ENCODE data around the gene CEMIP. TPM values are rescaled to one million over a fixed set of nuclear protein-coding genes. Genes with fewer than 3 reads are reported as not detected.

Gene CEMIP
- total RNA-seq, 1 donor = 687 TPM

- Histone ChIP-seq H3K79me2 (ENCODE audit: insufficient read depth, low read length) (peaks cover 47% of the 10 kb centered on the region), H3K27ac (ENCODE audit: low read depth, low read length) (peak within 1 kb of the TSS; percentile 91), H3K4me2 (ENCODE audit: insufficient read depth, low read length) (peak within 1 kb of the TSS; percentile 98), H3K9me3 (ENCODE audit: low read depth, low read length) (no peaks in the 10 kb centered on the region), H2AFZ (ENCODE audit: low read length) (peak within 1 kb of the TSS; percentile 91), H3K4me1 (ENCODE audit: insufficient read depth, low read length) (peaks cover 31% of the 10 kb centered on the region), H3K27me3 (ENCODE audit: insufficient read depth, low read length) (no peaks in the 10 kb centered on the region), H3K4me3 (ENCODE audit: insufficient read depth, low read length) (peak within 1 kb of the TSS; percentile 92), H3K36me3 (ENCODE audit: insufficient read depth, low read length) (no peaks in the 10 kb centered on the region), H4K20me1 (ENCODE audit: insufficient read depth, low read length) (peaks cover 24% of the 10 kb centered on the region)
- DNase-seq (ENCODE audit: insufficient read length, low spot score, missing footprints) = peak; percentile 97
- no peak for TF ChIP-seq CTCF (IDR thresholded peaks at IDR 0.05; ENCODE audit: extremely low read depth, low read depth, low read length)
Measured at GRCh38 chr15:80989518-80990478, 210.6 kb downstream of the CEMIP start, which contains the start of gene MESD. MESD (minus strand) TSS chr15:80989819; CDS start chr15:80989791, 28 bp downstream.

GRCh38 chr15:80990955-80991354, 211.8 kb downstream of the CEMIP start:
- H3K4me1 ChIP-seq (ENCODE audit: insufficient read depth, low read length) = peaks cover 31% of the 10 kb centered on the region
- peak overlapping the region; percentile 91 for H3K27ac ChIP-seq (ENCODE audit: low read depth, low read length)
- peaks cover 35% of the 10 kb centered on the region for H3K79me2 ChIP-seq (ENCODE audit: insufficient read depth, low read length)
- TF ChIP-seq CTCF (IDR thresholded peaks at IDR 0.05; ENCODE audit: extremely low read depth, low read depth, low read length) = no peak
- no peak for DNase-seq (ENCODE audit: insufficient read length, low spot score, missing footprints)
- H3K4me3 ChIP-seq (ENCODE audit: insufficient read depth, low read length) = no peak overlapping the region
- H3K9me3 ChIP-seq (ENCODE audit: low read depth, low read length) = no peaks in the 10 kb centered on the region
- H3K4me2 ChIP-seq (ENCODE audit: insufficient read depth, low read length) = peak overlapping the region; percentile 21
- no peaks in the 10 kb centered on the region for H3K36me3 ChIP-seq (ENCODE audit: insufficient read depth, low read length)
- peaks cover 16% of the 10 kb centered on the region for H4K20me1 ChIP-seq (ENCODE audit: insufficient read depth, low read length)
- H3K27me3 ChIP-seq (ENCODE audit: insufficient read depth, low read length) = no peaks in the 10 kb centered on the region
- peak overlapping the region; percentile 60 for H2AFZ ChIP-seq (ENCODE audit: low read length)

GRCh38 chr15:80991421-80991820, 212.3 kb downstream of the CEMIP start:
- peak overlapping the region; percentile 21 for H3K4me2 ChIP-seq (ENCODE audit: insufficient read depth, low read length)
- peaks cover 31% of the 10 kb centered on the region for H3K79me2 ChIP-seq (ENCODE audit: insufficient read depth, low read length)
- no peaks in the 10 kb centered on the region for H3K27me3 ChIP-seq (ENCODE audit: insufficient read depth, low read length)
- H4K20me1 ChIP-seq (ENCODE audit: insufficient read depth, low read length) = peaks cover 15% of the 10 kb centered on the region
- peaks cover 31% of the 10 kb centered on the region for H3K4me1 ChIP-seq (ENCODE audit: insufficient read depth, low read length)
- TF ChIP-seq CTCF (IDR thresholded peaks at IDR 0.05; ENCODE audit: extremely low read depth, low read depth, low read length) = peak; percentile 12
- H3K36me3 ChIP-seq (ENCODE audit: insufficient read depth, low read length) = no peaks in the 10 kb centered on the region
- H2AFZ ChIP-seq (ENCODE audit: low read length) = peak overlapping the region; percentile 60
- peak overlapping the region; percentile 91 for H3K27ac ChIP-seq (ENCODE audit: low read depth, low read length)
- peak; percentile 91 for DNase-seq (ENCODE audit: insufficient read length, low spot score, missing footprints)
- no peak overlapping the region for H3K4me3 ChIP-seq (ENCODE audit: insufficient read depth, low read length)
- no peaks in the 10 kb centered on the region for H3K9me3 ChIP-seq (ENCODE audit: low read depth, low read length)

- Histone ChIP-seq H2AFZ (ENCODE audit: low read length) (no peak overlapping the region), H3K27ac (ENCODE audit: low read depth, low read length) (peak overlapping the region; percentile 91), H3K79me2 (ENCODE audit: insufficient read depth, low read length) (peaks cover 25% of the 10 kb centered on the region), H3K27me3 (ENCODE audit: insufficient read depth, low read length) (no peaks in the 10 kb centered on the region), H3K4me1 (ENCODE audit: insufficient read depth, low read length) (peaks cover 31% of the 10 kb centered on the region), H3K36me3 (ENCODE audit: insufficient read depth, low read length) (no peaks in the 10 kb centered on the region), H3K4me3 (ENCODE audit: insufficient read depth, low read length) (no peak overlapping the region), H3K9me3 (ENCODE audit: low read depth, low read length) (no peaks in the 10 kb centered on the region), H3K4me2 (ENCODE audit: insufficient read depth, low read length) (no peak overlapping the region), H4K20me1 (ENCODE audit: insufficient read depth, low read length) (peaks cover 13% of the 10 kb centered on the region)
- no peak for TF ChIP-seq CTCF (IDR thresholded peaks at IDR 0.05; ENCODE audit: extremely low read depth, low read depth, low read length)
- no peak for DNase-seq (ENCODE audit: insufficient read length, low spot score, missing footprints)
Measured at GRCh38 chr15:80992006-80992405, 212.8 kb downstream of the CEMIP start.
